NCI-H146 treated with DMSO at 0.1 percent for 48 hours (cell line): Measurements from ENCODE around the gene TOMM70.

Experiments
- DNase-seq: peaks from one replicate; lab custom pipeline; 2025; ENCODE audit not compliant: unreplicated experiment; lab: John Stamatoyannopoulos, UW

The TOMM70 gene

DNA sequence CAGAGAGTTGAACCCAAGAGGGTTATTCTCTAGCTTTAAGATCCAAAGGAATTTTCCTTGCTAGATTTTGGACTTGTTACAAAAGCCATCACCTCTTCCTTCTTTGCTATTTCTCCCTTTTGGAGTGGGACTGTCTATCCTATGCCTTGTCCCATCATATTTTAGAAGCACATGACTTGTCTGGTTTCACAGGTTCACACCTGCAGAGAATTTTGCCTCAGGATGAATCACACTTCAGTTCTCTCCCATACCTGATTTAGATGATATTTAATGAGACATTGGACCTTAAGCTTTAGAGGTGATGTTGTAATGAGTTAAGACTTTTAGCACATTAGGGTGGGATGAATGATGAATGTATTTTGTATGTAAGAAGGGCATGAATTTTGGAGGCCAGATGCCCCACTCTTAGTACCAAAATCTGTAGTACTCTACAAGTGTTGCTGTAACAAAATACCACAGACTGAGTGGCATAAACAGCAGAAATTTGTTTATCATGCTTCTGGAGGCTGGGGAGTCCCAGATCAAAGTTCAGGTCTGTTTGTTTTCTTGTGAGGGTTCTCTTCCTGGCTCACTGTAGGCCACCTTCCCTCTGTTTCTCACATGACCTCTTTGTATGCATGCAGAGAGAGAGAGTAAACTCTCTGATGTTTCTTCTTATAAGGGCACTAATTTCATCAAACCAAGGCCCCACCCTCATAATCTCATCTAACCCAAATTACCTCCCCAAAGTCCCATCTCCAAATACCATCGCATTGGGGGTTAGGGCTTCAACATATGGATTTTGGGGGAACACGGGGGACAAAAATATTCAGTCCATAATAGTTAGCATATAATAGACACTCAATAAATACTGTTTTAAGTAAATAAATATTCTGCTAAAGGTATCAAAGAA lies 10.4 kb upstream of the TOMM70 start:
- DNase-seq: no peak

DNA sequence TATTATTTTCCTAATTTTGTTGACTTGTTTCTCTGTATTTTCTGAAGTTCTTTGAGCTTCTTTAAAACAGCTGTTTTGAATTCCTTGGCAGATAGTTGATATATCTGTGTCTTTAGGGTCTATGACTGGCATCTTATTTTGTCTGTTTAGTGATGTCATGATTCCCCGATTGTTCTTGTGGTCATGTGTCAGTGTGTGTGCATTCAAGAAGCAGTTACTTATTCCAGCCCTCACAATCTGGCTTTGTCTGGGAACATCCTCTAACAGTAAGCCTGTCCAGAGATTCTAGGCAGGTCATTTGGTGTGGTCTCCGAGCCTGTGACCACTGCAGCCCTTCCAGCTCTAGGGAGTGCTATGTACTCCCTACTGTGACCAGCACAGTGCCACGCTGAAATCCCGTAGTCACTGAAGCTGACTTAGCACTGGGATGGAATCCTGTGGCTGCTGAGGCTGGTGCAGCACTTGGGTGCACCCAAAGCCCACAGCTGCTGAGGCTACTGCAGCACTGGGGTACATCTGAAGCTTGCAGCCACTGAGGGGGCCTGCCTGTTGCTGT lies 7.2 kb upstream of the TOMM70 start:
- no peak for DNase-seq

DNA sequence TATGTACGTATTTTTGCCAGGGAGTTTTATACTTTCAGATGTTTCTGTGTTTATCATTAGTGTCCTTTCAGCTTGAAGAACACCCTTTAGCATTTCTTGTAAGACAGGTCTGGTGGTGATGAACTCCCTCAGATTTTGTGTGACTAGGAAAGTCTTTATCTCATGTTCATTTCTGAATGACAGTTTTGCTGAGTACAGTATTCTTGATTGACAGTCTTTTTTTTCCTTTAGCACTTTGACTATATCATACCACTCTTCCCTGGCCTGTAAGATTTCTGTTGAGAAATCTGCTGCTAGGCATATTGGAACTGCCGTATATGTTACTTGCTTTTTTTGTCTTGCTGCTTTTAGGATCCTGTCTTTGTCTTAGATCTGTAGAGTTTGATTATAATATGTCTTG lies 6.3 kb upstream of the TOMM70 start:
- DNase-seq: no peak

- no peak for DNase-seq
Observed at GRCh38 chr3:100404250-100404548, 3.3 kb upstream of the TOMM70 start.

DNA sequence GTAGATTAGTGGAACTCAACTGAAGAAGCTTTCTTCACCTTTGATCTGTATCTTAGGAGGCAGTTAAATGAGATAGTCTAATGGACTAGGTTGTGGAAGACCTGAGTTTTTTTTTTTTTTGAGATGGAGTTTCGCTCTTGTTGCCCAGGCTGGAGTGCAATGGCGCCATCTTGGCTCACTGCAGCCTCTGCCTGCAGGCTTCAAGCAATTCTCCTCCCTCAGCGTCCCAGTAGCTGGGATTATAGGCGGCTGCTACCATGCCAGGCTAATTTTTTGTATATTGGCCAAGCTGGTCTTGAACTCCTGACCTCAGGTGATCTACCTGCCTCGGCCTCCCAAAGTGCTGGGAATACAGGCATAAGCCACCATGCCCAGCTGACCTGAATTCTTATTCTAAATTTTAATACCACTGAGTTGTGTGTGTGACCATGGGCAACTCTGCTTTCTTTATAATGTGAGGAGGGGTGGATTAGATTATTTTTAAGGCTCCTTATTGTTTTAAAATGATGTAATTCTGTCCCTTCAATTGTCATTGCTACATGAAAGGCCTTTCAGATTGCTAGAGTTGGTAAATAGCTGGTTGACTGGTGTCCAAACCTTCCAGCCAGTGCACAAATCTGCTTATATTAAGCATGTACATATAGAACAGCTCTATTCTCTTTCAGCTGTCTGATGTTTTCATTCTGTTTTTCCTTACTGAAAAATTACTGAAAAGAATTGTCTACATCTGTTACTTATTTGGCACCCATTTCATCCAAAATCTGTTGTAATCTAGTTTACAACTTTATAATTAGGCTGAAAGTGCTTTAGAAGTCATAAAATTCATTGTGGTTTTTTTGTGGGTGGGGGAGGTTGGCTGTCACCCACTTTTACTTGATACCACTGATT lies 2.7 kb upstream of the TOMM70 start:
- DNase-seq: no peak

DNA sequence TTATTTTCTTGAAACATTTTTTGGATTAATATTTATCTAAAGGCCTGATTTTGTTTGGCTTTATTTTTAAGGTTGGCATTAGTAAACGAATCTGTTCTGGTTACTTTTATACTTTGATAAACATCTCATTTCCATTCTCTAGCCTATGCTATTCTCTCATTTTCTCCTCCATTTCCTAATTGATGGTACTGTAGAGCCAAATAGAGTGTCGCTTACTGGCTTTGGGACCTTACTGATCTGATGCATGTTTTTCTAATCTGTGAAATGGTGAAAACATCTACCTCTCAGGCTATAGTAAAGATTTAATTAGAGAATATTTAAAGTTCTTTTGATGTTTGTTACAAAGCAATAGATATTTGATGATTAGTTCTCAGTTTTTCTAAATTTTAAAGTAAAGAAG lies 2.0 kb upstream of the TOMM70 start:
- peak; percentile 24 for DNase-seq

- peak; percentile 72 for DNase-seq
Observed at GRCh38 chr3:100402256-100402655, 1.4 kb upstream of the TOMM70 start.

GRCh38 chr3:100401674-100402041 lies 769 bp upstream of the TOMM70 start:
- DNase-seq: peak; percentile 57

DNA sequence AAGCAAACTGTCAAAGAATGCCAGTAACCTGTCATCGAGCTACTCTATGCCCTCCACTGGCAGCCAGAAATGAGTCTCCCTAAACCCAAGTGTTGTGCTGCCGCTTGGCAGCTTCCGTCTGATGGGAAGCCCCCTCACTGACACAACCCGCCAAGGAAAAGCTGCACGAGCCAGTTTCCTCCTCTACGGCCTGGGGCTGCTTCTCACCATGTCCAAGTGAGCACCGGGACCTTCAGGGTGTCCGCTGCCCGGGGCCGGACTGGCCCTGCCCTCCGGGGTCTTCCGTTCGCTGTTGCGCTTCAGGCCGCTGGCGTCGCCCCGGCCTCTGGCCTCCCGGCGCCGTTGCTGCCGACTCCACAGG lies 490 bp downstream of the TOMM70 start:
- no peak for DNase-seq

- DNase-seq: no peak
Observed at GRCh38 chr3:100399341-100400071, 1.4 kb downstream of the TOMM70 start.

DNA sequence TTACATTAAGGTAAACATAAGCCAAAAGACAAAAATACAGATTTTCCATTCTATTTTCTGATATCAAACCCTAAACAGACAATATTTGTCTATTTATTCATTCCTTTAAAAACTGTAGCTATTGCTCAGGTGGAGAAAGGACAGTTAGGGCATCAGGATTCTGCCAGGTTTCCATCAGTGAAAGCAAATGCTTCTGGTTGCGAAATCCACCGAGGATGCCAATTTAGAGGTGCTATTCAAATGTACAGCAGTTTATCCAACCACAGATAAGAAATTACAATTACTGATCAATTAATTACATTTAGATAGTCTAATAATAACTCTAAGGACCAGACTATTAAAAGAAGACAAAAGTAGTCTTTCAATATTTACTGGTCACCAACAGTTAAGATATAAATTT lies 3.9 kb downstream of the TOMM70 start:
- DNase-seq: no peak

DNA sequence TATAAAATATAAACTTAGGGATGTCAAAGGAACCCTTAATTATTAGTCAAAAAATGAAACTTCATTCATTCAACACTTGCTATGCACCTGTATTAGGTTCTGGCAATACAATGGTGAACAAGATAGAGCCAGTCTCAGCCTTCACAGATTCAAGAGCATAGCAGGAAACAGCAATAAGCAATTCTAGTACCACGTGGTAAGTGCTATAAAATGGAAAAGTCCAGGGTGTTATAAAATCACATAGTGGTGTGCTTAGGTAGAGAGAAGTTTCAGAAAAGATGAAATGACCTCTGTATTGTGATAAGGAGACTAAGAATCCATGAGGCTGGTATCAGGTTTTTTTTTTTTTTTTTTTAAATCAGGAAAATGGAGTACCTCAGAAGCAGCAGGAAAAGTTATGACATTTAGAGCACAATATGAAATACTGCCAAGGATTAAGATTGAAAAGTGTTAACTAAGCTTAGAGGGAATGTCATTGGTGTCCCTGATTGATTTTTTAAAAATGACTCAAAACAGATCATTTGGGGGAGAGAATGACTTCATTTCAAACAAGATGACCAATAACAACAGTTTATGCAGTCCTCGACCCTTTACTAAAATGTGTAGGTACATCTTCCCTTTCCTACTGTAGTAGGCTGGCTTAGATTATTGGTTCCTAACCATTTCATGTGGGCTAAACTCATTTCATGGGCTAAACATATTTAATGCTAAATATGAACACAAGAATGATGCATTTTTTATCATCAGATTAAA lies 5.0 kb downstream of the TOMM70 start:
- DNase-seq: no peak

DNA sequence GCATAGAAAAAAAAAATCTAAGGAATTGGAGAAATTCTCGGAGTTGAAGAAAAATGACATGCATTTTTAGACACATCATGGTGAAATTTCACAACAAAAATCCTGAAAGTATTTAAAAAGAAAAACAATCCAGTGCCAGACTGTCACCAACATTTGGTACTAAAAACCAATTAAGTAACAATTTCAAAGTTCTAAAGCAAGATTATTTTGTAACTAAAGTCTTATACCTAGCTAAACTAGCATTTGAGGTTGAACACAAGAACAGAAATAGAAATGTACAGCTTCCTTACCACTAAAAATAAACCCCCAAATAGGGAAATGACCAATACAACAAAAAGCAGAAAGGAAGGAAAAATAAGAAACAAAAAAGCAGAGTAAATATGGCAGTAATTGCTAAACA lies 11.9 kb downstream of the TOMM70 start:
- DNase-seq: no peak

DNA sequence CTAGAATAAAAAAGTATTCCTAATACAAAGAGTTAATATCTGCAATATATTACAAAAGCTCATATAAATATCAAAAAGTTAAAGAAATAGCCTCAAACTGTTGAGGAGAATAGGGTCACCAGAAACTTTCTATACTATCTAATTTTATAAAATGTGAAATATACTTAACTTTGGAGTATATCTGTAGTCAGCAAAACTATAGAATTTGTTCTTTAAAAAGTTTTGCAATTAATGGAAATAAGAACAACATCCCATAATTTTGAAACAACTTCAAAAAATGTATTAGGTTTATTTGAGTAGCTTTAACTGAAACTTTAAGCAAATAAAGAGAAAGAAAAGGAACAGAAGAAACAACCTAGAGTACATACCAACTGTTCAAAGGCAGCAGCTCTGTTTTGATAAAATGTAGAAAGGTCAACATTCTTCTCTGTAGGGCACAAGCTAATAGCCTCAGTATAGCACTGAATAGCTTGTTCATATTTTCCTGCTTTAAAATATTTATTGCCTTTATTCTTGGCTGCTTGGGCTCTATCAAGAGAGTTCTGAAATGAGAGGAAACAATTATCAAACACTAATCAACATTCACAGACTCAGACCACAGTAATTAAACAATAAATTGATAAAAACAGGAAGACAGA lies 14.3 kb downstream of the TOMM70 start:
- DNase-seq: no peak

- DNase-seq: no peak
Observed at GRCh38 chr3:100384733-100385525, 16.0 kb downstream of the TOMM70 start.

DNA sequence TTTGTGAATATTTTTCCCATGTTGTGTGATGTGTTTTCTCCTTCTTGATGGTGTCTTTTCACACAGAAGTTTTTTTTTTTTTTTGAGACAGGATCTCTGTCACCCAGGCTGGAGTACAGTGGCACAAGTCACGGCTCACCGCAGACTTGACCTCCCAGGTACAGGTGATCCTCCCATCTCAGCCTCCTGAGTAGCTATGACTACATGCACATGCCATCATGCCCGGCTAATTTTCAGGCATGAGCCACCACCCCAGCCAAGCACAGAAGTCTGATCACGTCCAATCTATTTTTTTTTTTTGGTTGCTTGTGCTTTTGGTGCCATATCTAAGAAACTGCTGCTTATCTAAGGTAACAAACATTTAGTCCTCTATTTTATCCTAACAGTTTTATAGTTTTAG lies 24.6 kb downstream of the TOMM70 start:
- DNase-seq: no peak

DNA sequence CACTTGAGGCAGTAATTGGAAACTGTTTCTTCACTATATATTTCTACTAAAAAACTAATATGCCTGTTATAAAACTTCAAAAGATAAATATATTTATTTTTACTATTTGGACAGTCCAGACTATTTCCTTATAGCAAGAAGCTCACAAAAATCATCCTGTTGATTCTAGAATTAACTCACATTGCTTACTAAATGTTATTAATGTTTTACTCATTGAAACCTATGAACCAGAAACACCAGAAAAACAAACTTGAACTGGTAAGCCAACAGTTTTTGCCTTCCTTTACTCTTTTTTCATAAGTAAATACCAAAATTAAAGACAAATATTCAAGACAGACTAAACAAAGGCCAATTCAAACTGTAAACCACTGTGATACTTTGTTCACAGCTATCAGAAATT lies 26.4 kb downstream of the TOMM70 start:
- DNase-seq: no peak

DNA sequence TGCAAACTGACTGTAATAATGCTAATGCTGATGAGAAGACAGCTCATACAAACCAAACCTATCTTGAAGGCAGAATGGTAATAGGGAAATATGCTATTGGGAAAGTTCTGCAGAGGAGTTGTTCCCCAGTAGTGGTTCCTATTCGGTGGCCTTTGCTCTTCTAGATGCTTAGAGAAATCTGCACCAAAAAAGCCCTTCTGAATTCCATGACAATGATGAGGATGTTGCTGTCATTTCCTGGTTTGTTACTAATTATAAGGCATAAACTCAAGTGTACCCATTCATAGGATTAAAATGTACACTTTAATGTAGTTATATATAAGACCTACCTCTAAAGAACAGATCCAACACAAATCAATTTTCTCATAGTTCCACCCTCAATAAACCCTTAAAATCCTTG lies 30.1 kb downstream of the TOMM70 start:
- no peak for DNase-seq

DNA sequence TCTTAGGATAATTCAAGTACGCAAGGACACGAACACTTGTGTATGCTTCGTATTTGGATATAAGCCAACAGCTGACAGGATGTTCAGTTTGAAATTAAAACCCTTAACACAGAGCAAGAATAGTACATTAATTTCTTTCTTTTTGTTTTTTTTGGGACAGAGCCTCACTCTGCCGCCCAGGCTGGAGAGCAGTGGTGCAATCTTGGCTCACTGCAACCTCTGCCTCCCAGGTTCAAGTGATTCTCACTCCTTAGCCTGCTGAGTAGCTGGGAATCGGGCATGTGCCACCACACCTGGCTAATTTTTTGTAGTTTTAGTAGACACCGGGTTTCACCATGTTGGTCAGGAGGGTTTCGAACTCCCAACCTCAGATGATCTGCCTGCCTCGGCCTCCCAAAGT lies 32.4 kb downstream of the TOMM70 start:
- no peak for DNase-seq
